GM19463 (cell line): ENCODE measurements around the gene PURB.
"Not testable (repeated sequence)": the region's sequence is repeated elsewhere in the genome, so short reads cannot be mapped to it uniquely, and the experiment has no call there.

Source experiments
- ATAC-seq: cut with Tn5 transposase; IDR thresholded peaks from one replicate; pipeline ENCODE4 v1.9.1; 2021; ENCODE audit warnings: mild to moderate bottlenecking, moderate library complexity; ENCODE audit not compliant: unreplicated experiment

Gene PURB

DNA sequence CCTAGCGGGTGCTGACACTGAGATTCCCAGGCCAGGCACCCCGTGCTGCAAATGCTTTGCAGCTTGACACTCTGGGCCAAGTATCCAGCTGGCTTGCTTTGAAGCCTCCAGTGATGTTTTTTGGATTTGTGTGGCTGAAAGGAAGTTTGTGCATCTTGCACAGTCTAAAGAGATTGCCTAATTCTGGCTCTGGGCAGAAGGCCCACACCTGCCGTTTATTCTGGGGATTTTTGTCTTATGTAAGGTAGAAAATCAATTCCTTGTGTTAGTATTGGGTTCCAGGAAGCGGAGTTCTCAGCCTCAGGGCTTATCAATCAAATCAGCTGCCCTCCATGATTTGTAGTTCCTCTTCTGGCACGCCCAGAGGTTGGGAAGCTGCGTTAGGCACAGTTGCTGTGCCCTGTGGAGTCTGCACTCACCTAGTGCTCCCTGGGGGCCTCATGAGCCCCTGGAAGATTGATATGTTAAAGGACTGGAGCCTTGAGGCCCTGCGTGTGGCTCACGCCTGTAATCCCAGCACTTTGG lies 8.4 kb upstream of the PURB start:
- no peak for ATAC-seq

DNA sequence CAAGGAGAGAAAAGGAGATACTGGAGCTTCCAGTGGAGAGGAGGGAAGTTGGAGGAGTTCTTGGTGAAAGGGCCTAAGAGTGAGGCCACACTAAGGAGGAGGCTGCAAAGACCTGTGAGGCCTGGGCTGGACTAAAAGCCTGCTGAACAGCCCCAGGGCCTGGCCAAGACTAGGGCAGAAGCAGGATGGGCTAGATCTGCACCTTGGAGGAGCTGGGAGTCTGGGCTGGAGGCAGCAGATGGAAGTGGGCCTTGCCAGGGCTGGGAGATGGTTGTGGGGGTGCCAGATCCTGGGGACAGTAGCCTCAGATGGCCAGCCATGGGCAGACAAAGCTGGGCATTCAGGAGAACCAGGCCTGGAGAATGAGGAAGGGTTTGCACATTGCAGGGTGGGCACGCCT lies 6.5 kb upstream of the PURB start:
- ATAC-seq: no peak

DNA sequence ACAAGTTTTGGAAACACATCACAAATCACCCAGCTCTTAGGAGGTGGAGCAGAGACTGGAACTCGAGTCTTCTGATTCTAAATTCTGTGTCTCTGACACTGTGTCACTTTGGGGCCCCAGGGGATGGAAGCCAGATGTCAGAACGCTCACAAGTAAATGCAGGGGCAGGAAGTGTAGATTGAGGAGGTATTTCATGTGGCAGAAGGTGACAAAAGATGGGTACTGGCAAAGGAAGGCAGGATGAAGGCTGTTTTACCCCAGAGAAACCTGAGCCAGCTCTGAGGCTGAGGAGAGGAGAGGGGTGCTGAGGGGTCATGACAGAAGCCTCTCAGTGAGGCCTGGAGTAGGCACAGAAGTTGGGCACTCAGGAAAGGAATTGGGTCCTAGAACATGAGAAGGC lies 6.0 kb upstream of the PURB start:
- ATAC-seq: no peak

DNA sequence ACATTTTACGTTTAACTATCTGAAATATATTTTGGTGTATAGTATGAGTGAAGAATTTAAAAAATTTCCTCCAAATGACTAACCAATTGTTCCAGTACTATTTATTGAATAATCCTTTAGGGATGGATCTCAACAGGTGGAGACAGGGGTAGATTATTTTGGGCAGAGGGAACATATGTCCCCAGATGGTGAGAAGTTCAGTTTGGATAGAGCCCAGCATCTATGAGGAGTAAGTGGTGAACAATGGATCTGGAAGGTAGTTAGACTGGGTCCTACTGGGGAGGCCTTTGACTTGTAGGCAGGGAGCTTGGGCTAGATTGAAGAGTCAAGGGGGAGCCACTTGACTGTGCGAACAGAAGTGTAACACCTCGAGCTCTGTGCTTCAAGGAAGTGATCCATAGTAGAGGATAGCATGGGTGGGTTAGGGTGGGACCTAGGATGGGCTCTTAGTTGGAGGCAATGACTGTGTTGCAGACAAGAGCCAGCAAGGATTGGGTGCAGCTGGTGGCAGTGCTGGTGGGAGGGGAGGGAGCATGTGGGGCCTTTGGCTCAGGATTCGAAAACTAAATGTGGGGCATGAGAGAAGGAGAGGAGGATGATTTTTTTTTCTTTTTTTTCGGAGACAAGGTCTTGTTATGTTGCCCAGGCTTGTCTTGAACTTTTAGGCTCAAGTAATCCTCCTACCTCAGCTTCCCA lies 3.9 kb upstream of the PURB start:
- ATAC-seq: no peak

DNA sequence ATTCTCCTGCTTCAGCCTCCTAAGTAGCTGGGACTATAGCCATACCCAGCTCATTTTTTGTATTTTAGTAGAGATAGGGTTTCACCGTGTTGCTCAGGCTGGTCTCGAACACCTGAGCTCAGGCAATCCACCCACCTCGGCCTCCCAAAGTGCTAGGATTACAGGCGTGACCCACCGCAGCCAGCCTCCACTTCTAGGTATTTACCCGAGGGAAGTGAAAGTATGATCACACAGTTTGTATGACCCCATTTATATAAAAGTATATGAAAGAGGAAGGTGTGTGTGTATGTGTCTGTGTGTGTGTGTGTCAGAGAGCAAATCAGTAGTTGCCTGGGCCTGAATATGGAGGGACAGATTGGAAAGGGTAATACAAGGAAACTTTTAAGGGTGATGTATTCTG lies 2.0 kb upstream of the PURB start:
- ATAC-seq: no peak

DNA sequence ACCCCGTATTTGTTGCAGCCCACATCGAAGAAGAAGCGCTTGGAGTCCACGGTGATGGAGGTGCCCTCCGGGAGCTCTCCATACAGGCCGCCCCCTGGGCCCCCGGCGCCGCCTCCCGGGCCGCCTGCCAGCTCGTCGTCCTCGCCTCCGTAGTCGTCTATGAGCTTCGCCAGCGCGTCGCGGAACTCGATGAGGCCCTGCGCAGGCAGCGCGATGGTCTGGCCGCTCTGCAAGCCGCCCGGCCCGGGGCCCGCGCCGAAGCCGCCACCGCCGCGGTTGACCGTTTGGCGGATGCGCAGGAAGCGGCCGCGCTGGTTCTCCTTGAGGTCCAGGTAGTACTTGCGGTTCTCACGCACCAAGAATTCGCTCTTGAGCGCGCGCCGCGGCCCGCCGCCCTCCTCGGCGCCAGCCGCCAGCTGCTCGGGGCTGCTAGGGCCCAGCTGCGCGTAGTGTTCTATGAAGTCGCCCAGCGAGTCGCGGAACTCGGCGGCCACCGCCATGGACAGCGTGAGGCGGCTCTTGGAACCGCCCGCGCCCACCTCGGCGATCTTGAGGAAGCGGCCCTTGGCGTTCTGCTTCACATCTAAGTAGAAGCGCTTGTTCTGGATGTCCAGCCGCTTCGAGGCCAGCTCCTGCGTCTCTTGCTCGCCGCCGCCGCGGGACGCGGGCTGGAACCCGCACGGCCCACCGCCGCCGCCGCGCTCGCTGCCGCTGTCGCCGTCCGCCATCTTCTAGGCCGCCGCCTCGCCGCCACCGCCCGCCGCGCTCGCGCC lies 523 bp downstream of the PURB start:
- peak; percentile 19 for ATAC-seq

DNA sequence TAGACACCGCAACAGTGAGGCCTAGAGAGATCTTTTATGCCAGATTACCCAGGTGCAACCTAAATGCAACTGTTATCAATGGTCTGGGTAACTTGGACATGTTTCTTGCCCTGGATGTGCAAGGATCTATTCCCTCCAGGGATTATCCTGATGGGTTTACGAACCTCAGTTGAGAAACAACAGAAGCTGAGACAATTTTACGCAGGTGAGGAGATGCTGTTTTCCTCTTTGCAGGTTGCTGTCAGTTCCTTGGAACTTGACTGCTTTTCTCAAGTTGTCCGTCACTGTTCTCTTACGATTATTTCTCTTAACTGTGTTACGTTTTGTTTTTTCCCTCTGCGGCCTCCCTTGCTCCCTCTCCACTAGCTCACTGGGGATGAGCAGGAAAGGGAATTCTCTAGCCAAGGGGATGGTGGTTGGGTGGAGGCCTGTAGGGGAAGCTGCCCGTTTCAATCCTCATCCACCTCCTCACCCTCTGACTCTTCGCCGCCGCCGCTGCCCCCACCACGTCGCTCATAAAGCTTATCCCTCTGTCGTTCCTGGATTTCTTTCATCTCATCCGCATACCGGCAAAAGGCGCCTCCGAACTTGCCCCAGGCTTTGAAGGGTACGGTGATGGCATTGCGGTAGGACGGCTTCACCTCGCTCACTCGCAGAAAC lies 1.2 kb downstream of the PURB start:
- ATAC-seq: no peak

DNA sequence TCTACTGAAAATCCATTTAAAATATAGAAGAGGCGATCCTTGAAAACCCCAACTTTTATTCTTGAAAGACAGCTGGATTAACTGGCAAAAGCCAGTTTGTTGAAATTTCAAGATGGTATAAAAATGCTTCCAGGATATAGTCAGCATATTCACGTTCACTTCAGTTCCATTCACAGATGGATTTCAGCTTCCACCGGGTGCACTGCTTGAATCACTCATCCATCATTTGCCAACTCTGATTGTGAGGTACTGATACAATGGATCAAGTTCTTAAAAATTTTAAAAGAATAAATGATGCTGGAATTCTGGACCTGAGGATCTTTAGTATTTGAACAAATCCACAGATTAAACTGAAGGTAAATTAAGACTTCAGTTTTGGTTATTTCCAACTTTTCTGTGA lies 2.4 kb downstream of the PURB start:
- no peak for ATAC-seq

DNA sequence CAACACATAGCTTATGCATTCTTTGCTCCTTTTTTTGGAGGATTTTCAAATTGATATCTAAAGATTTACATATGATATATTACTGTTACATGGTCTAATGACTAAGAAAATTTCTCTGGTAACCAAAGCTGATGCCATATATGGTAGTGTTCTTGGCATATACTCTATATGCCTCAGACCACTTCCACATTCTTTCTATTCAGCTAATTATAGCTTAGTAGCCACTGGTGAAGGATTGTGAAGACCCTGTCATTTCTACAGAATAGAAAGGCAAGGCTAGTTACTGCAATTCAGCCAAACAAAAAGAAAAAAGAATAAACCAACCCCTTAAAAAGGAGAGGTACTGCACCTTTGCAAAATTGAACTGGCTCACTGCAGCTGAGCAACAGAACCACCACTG lies 3.7 kb downstream of the PURB start:
- ATAC-seq: no peak

DNA sequence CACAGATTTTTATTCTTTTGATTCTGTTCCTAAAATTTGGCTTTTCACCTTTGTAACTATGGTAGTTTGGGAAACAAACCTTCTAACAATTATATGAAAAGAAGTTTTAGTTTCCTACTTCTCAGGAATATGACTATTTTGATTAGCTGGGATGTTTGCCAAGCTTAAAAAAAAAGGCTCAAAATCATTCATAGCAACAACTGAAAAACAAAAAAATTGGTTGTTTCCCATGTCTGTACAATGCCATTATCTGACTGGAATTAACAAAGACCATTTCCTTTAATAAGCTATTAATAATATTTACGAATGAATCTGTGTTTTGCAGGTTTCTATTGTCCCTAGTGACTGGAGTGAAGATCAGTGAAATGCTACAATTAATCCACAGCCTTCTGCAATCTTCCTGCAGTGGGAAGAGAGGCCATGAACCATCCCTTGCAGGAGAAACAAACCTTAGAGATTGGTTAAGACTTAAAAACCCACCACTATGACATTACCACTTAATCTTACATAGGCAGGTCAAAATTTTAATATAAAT lies 4.2 kb downstream of the PURB start:
- no peak for ATAC-seq

DNA sequence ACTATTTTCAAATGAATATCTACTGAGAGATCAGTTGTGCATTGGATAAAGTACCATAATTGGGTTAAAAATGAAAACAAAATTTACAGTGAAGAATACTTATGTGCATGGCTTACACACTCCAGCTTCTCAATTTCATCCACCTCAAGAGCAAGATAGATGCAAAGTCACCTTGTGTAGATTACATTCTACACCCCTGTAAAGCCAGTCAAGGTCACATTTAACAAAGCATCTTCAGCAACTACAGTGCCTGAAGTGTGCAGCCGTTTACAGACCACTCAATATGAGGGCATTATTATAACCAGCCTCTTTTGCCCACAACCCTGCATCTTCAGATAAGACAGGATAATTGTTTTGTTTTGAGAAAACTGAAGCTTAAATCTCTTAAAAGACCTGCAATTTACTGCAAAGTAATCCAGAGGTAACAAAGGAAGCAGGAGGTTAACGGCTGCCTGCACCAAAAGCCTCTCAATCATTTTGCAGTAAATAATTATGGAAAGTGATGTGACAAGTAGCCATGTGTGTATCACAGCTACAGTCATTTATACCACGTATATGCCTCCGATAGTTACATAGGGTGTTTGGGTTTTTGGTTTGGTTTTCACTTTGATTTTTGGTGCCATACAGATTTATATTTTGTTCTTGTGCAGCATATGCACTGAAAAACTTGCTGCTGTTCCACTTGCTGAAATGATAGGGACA lies 4.9 kb downstream of the PURB start:
- no peak for ATAC-seq

DNA sequence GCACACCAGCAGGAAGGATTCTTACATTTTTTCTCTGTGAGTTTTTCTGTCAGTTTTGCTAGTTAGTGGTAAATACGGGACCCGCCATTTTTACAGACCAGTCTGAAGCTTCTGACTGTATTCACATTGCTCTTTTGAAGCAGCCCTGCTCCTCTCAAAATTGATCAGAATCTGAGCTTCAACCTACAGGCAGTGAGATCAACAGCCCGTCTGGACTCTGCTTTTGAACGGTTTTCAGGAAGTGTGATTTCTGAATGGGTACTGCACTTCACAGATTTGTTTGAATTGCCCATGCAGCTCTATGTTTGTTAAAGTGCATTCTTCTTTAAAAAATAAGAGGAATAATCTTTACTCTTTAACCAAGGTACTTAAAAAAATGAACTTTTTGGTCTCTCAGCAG lies 8.9 kb downstream of the PURB start:
- ATAC-seq: no peak

DNA sequence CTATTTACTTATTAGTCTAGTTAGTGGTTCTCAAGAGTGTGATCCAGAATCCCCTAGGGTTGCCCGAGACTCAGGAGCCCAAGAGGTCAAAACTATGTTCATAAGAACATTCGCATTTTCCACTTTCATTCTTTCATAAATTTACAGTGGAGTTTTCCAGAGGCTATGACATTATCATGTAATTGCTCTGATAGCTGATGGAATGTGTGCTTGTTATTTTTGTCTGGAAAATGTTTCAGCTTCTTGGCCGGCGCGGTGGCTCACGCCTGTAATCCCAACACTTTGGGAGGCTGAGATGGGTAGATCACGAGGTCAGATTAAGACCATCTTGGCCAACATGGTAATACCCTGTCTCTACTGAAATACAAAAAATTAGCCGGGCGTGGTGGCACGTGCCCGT lies 10.1 kb downstream of the PURB start:
- ATAC-seq: no peak

DNA sequence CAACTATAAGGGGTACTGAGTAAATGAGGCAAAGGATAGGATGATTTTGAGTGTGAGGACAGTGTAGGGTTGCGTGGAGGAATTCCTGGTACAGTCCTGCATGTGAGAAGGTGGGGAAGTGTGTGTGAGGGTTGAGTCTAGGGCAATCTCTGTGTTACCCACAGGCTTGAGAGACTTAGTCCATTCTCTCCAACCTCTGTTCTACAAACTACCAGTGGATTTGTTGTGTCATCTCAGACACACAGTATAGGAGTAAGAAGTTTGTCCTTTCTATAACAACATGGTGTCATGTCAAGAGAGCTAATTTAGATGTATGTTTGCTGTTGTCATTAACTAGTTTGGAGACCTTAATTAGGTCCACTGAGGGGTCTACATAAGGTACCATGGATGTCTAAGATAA lies 12.5 kb downstream of the PURB start:
- ATAC-seq: no peak

DNA sequence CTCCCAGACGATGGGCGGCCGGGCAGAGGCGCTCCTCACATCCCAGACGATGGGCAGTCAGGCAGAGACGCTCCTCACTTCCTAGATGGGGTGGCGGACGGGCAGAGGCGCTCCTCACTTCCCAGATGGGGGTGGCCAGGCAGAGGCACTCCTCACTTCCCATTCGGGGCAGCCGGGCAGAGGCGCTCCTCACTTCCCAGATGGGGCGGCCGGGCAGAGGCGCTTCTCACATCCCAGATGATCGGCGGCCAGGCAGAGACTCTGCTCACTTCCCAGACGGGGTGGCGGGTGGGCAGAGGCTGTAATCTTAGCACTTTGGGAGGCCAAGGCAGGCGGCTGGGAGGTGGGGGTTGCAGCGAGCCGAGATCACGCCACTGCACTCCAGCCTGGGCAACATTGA lies 13.4 kb downstream of the PURB start:
- not testable (repeated sequence) for ATAC-seq

DNA sequence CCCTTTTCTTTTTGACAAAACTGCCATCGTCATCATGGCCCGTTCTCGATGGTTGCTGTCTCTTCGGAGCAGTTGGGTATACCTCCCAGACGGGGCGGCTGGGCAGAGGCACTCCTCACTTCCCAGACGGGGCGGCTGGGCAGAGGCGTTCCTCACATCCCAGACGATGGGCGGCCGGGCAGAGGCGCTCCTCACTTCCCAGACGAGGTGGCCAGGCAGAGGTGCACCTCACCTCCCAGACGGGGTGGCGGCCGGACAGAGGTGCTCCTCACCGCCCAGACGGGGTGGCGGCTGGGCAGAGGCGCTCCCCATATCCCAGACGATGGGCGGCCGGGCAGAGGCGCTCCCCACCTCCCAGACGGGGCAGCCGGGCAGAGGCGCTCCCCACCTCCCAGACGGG lies 14.6 kb downstream of the PURB start:
- not testable (repeated sequence) for ATAC-seq

DNA sequence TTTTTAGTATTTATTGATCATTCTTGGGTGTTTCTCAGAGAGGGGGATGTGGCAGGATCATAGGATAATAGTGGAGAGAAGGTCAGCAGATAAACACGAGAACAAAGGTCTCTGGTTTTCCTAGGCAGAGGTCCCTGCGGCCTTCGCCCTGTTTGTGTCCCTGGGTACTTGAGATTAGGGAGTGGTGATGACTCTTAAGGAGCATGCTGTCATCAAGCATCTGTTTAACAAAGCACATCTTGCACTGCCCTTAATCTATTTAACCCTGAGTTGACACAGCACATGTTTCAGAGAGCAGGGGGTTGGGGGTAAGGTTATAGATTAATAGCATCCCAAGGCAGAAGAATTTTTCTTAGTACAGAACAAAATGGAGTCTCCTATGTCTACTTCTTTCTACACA lies 15.0 kb downstream of the PURB start:
- not testable (repeated sequence) for ATAC-seq

DNA sequence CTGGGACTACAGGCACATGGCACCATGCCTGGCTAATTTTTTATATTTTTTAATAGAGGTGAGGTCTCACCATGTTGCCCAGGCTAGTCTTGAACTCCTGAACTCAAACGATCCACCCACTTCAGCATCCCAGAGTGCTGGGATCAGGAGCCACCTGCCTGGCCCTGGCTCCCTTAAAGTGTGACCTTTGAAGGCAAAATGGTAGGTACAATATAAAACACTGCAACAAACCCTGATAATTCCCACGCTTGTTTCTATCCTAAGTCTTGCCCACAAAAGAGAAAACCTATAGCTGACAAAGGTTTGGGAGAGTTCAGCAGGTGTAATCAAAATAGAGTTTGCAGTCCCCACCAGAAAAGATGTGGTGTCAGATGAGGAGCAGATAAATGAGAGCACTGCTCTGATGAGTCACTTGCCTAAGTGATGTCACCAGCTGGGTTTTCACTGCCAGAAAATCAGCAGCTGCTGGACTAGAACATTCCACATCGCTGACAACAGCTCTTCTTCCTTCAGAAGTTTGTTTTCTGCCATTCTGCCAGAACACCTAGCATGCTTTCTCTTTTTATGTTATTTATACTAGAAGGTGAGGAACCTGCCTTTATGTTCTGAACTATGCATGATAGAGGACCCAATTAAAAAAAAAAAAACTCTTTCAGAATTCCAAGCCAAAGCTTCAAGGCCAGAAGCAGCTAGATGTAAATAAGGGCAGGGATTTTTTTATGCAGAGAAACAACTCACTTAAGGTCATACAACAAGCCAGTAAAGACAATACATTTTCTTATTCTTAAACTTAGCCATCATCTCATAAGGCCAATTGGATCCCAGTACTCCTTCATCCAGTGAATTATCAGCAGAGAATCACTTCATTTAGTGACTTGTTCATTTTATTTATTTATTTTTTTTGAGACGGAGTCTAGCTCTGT lies 18.0 kb downstream of the PURB start:
- no peak for ATAC-seq

DNA sequence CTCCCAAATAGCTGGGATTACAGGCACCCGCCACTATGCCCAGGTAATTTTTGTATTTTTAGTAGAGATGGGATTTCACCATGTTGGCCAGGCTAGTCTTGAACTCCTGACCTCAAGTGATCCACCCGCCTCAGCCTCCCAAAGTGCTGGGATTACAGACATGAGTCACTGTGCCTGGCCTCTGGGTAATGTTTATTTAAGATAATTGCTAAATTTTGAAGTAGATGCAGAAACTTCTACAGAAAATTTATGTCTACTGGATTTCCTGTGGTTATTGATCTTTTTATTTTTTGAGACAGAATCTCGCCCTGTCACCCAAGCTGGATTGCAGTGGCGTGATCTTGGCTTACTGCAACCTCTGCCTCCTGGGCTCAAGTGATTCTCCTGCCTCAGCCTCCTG lies 23.4 kb downstream of the PURB start:
- not testable (repeated sequence) for ATAC-seq

DNA sequence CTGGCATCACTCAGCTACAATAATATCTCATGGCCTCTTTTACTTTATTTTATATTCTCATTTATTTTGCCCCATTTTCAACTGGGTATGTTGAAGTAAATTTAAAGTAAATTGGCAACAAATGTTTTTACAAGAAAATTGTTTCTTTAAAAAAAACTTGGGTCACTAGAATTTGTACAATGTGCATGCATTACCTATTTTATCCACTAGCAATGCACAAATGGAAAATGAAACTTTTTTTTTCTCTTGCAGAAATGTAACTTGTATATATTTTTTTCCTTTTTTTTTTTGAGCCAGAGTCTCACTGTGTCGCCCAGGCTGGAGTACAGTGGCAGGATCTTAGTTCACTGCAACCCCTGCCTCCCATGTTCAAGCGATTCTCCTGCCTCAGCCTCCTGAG lies 27.2 kb downstream of the PURB start:
- no peak for ATAC-seq
